Activated CD4-positive, alpha-beta T cell treated with anti-CD3 and anti-CD28 coated beads for 36 hours (primary cell): ENCODE measurements around the gene GLG1. TPM values are rescaled to one million over a fixed set of nuclear protein-coding genes. Genes with fewer than 3 reads are reported as not detected.
"Not testable (repeated sequence)": the region's sequence is repeated elsewhere in the genome, so short reads cannot be mapped to it uniquely, and the experiment has no call there.

ENCODE experiments used
- ATAC-seq: fragments of 200-7000 bp; cut with Tn5 transposase; one replicate; pipeline ENCODE4 v1.10.0; 2021; ENCODE audit warnings: mild to moderate bottlenecking, moderate library complexity
- CTCF ChIA-PET: fragments of 350-600 bp; sonication (Branson Sonifier 250); formaldehyde crosslinking; loops from one replicate; lab custom pipeline; 2021; ENCODE audit warnings: antibody characterized with exemption; lab: Charles Lee
- POLR2A ChIA-PET: fragments of 350-600 bp; sonication (Branson Sonifier 250); formaldehyde crosslinking; loops from one replicate; lab custom pipeline; 2021; ENCODE audit warnings: antibody characterized with exemption, inconsistent platforms; lab: Charles Lee
- DNase-seq: peaks from one replicate; pipeline ENCODE4 v3.0.0-alpha.2; 2020
- H3K27ac Mint-ChIP-seq: one replicate; pipeline ENCODE4 v1.8.0; 2021; ENCODE audit warnings: mixed read lengths
- H3K27me3 Mint-ChIP-seq: one replicate; pipeline ENCODE4 v1.8.0; 2021; ENCODE audit warnings: mixed read lengths
- H3K36me3 Mint-ChIP-seq: one replicate; pipeline ENCODE4 v1.8.0; 2021; ENCODE audit warnings: low read depth, mixed read lengths
- H3K4me1 Mint-ChIP-seq: one replicate; pipeline ENCODE4 v1.8.0; 2021; ENCODE audit warnings: mixed read lengths
- H3K4me3 Mint-ChIP-seq: one replicate; pipeline ENCODE4 v1.8.0; 2021; ENCODE audit warnings: mild to moderate bottlenecking, moderate library complexity, mixed read lengths
- H3K9me3 Mint-ChIP-seq: one replicate; pipeline ENCODE4 v1.8.0; 2021; ENCODE audit warnings: low read depth, mixed read lengths
- intact Hi-C, 2 experiments: fragments of 100-400 bp; cut with DNase I in 1 of 2; cut with micrococcal nuclease in 1 of 2; formaldehyde crosslinking; loops; one replicate each; pipeline versions ENCODE4 v1.14.2 to v1.15.1; 2022 to 2024; cut with DNase I, micrococcal nuclease
- total RNA-seq, 2 experiments: library from RNA; stranded (reverse); gene quantifications; one replicate each; pipeline ENCODE4 v1.2.3, GENCODE V29; 2021

The GLG1 gene
- total RNA-seq, 2 experiments from 2014 or later: 66.3 to 68.3 TPM

GRCh38 chr16:74417897-74418296, 189.0 kb downstream of the GLG1 start:
- ATAC-seq, POLR2A ChIA-PET, H3K27ac Mint-ChIP-seq, CTCF ChIA-PET, H3K9me3 Mint-ChIP-seq, DNase-seq, H3K4me3 Mint-ChIP-seq, intact Hi-C loops, H3K4me1 Mint-ChIP-seq, H3K27me3 Mint-ChIP-seq, H3K36me3 Mint-ChIP-seq: not testable (repeated sequence)

- H3K36me3 Mint-ChIP-seq, H3K9me3 Mint-ChIP-seq, H3K4me3 Mint-ChIP-seq, H3K27ac Mint-ChIP-seq, intact Hi-C loops, ATAC-seq, DNase-seq, CTCF ChIA-PET, H3K4me1 Mint-ChIP-seq, H3K27me3 Mint-ChIP-seq, POLR2A ChIA-PET: not testable (repeated sequence)
These were observed 193.0 kb downstream of the GLG1 start for GRCh38 chr16:74413920-74414319.

GRCh38 chr16:74413485-74413884, 193.4 kb downstream of the GLG1 start:
- ATAC-seq, intact Hi-C loops: not testable (repeated sequence)

GRCh38 chr16:74412775-74413390, 194.0 kb downstream of the GLG1 start:
- intact Hi-C loops, H3K4me1 Mint-ChIP-seq, H3K9me3 Mint-ChIP-seq: not testable (repeated sequence)

More at GRCh38 chr16:74413485-74413884, 193.4 kb downstream of the GLG1 start:
- H3K27me3 Mint-ChIP-seq, DNase-seq, CTCF ChIA-PET, H3K9me3 Mint-ChIP-seq, H3K27ac Mint-ChIP-seq, H3K36me3 Mint-ChIP-seq, H3K4me1 Mint-ChIP-seq, H3K4me3 Mint-ChIP-seq, POLR2A ChIA-PET: not testable (repeated sequence)

GRCh38 chr16:74412138-74412774, 194.7 kb downstream of the GLG1 start:
- H3K9me3 Mint-ChIP-seq, H3K4me1 Mint-ChIP-seq, DNase-seq, H3K36me3 Mint-ChIP-seq, H3K4me3 Mint-ChIP-seq, H3K27ac Mint-ChIP-seq, ATAC-seq, H3K27me3 Mint-ChIP-seq, POLR2A ChIA-PET, intact Hi-C loops, CTCF ChIA-PET: not testable (repeated sequence)

More at GRCh38 chr16:74412775-74413390, 194.0 kb downstream of the GLG1 start:
- H3K4me3 Mint-ChIP-seq, ATAC-seq, DNase-seq, H3K27ac Mint-ChIP-seq, CTCF ChIA-PET, H3K27me3 Mint-ChIP-seq, H3K36me3 Mint-ChIP-seq, POLR2A ChIA-PET: not testable (repeated sequence)

- intact Hi-C loops, CTCF ChIA-PET, DNase-seq, ATAC-seq, H3K27me3 Mint-ChIP-seq, H3K36me3 Mint-ChIP-seq, H3K27ac Mint-ChIP-seq, POLR2A ChIA-PET, H3K4me3 Mint-ChIP-seq, H3K4me1 Mint-ChIP-seq, H3K9me3 Mint-ChIP-seq: not testable (repeated sequence)
These were observed 195.9 kb downstream of the GLG1 start for GRCh38 chr16:74410981-74411380.

- ATAC-seq, H3K27ac Mint-ChIP-seq, H3K9me3 Mint-ChIP-seq, H3K4me3 Mint-ChIP-seq, DNase-seq, H3K4me1 Mint-ChIP-seq, POLR2A ChIA-PET, H3K27me3 Mint-ChIP-seq, H3K36me3 Mint-ChIP-seq, intact Hi-C loops, CTCF ChIA-PET: not testable (repeated sequence)
These were observed 196.6 kb downstream of the GLG1 start for GRCh38 chr16:74410057-74410957.

- CTCF ChIA-PET, intact Hi-C loops, DNase-seq, POLR2A ChIA-PET, H3K36me3 Mint-ChIP-seq, H3K27me3 Mint-ChIP-seq, H3K4me3 Mint-ChIP-seq, H3K27ac Mint-ChIP-seq, ATAC-seq, H3K9me3 Mint-ChIP-seq, H3K4me1 Mint-ChIP-seq: not testable (repeated sequence)
These were observed 197.5 kb downstream of the GLG1 start for GRCh38 chr16:74409185-74409981.

GRCh38 chr16:74407362-74407705, 199.6 kb downstream of the GLG1 start:
- POLR2A ChIA-PET, ATAC-seq, DNase-seq, H3K9me3 Mint-ChIP-seq, H3K27me3 Mint-ChIP-seq, intact Hi-C loops, H3K4me3 Mint-ChIP-seq, CTCF ChIA-PET, H3K4me1 Mint-ChIP-seq, H3K27ac Mint-ChIP-seq, H3K36me3 Mint-ChIP-seq: not testable (repeated sequence)

GRCh38 chr16:74406600-74407361, 200.1 kb downstream of the GLG1 start:
- peak; percentile 37 for ATAC-seq
- H3K36me3 Mint-ChIP-seq, H3K27ac Mint-ChIP-seq, POLR2A ChIA-PET, intact Hi-C loops, CTCF ChIA-PET, H3K4me1 Mint-ChIP-seq, DNase-seq, H3K4me3 Mint-ChIP-seq, H3K9me3 Mint-ChIP-seq, H3K27me3 Mint-ChIP-seq: not testable (repeated sequence)
